HEK293 (cell line): ENCODE measurements around the gene MUTYH.

Source experiments
- ATF2 ChIP-seq: fragments of 450-650 bp; formaldehyde crosslinking; IDR thresholded peaks from 2 replicates; pipeline ENCODE4 v1.5.1; 2016; ENCODE audit warnings: missing biosample characterization, missing genetic modification characterization, low read depth
- KLF7 ChIP-seq: fragments of 450-650 bp; formaldehyde crosslinking; IDR thresholded peaks from 2 replicates; pipeline ENCODE4 v1.5.1; 2016; ENCODE audit warnings: missing biosample characterization, missing genetic modification characterization, borderline replicate concordance
- MEIS1 ChIP-seq: sonication (generic); formaldehyde crosslinking; IDR thresholded peaks from 2 replicates; pipeline ENCODE4 v1.8.1; 2022; ENCODE audit warnings: missing genetic modification reagents, mild to moderate bottlenecking, borderline replicate concordance
- PRDM6 ChIP-seq: fragments of 450-650 bp; formaldehyde crosslinking; IDR thresholded peaks from 2 replicates; pipeline ENCODE4 v1.5.1; 2017; ENCODE audit warnings: missing biosample characterization, missing genetic modification characterization
- REST ChIP-seq: fragments of 450-650 bp; formaldehyde crosslinking; IDR thresholded peaks from 2 replicates; pipeline ENCODE4 v1.5.1; 2016; ENCODE audit warnings: missing biosample characterization, missing genetic modification characterization
- SCRT1 ChIP-seq: fragments of 450-650 bp; formaldehyde crosslinking; IDR thresholded peaks from 2 replicates; pipeline ENCODE4 v1.5.1; 2016; ENCODE audit warnings: missing biosample characterization, missing genetic modification characterization, borderline replicate concordance
- SP3 ChIP-seq: fragments of 450-650 bp; formaldehyde crosslinking; IDR thresholded peaks from 2 replicates; pipeline ENCODE4 v1.5.1; 2016; ENCODE audit warnings: missing biosample characterization, missing genetic modification characterization
- ZBTB1 ChIP-seq: fragments of 450-650 bp; formaldehyde crosslinking; IDR thresholded peaks from 2 replicates; pipeline ENCODE4 v1.5.1; 2016; ENCODE audit warnings: missing biosample characterization, missing genetic modification characterization
- ZBTB7A ChIP-seq: fragments of 450-650 bp; formaldehyde crosslinking; IDR thresholded peaks from 2 replicates; pipeline ENCODE4 v1.5.1; 2016; ENCODE audit warnings: low read depth, missing biosample characterization, missing genetic modification characterization
- ZBTB8A ChIP-seq: fragments of 450-650 bp; formaldehyde crosslinking; IDR thresholded peaks from 2 replicates; pipeline ENCODE4 v1.5.1; 2016; ENCODE audit warnings: missing biosample characterization, missing genetic modification characterization
- ZNF121 ChIP-seq: fragments of 450-650 bp; formaldehyde crosslinking; IDR thresholded peaks from 2 replicates; pipeline ENCODE4 v1.5.1; 2016; ENCODE audit warnings: missing biosample characterization, missing genetic modification characterization
- ZNF148 ChIP-seq: fragments of 450-650 bp; formaldehyde crosslinking; IDR thresholded peaks from 2 replicates; pipeline ENCODE4 v1.5.0; 2017; ENCODE audit warnings: missing biosample characterization, missing genetic modification characterization, borderline replicate concordance
- ZNF202 ChIP-seq: fragments of 450-650 bp; formaldehyde crosslinking; IDR thresholded peaks from 2 replicates; pipeline ENCODE4 v1.5.1; 2016; ENCODE audit warnings: missing biosample characterization, missing genetic modification characterization, borderline replicate concordance
- ZNF248 ChIP-seq: fragments of 450-650 bp; formaldehyde crosslinking; IDR thresholded peaks from 2 replicates; pipeline ENCODE4 v1.5.1; 2017; ENCODE audit warnings: missing biosample characterization, missing genetic modification characterization
- ZNF274 ChIP-seq, 2 experiments: fragments of 200-500 bp in 1 of 2; fragments of 450-650 bp in 1 of 2; sonication (Bioruptor generic) in 1 of 2; formaldehyde crosslinking in 1 of 2; IDR thresholded peaks; 2 replicates each; pipeline versions ENCODE4 v1.5.1 to v1.6.1; 2014 to 2016; ENCODE audit warnings: borderline replicate concordance in 1 of 2, inconsistent platforms in 1 of 2, low read length in 1 of 2, missing biosample characterization in 1 of 2, missing genetic modification characterization in 1 of 2
- ZNF280C ChIP-seq: fragments of 450-650 bp; formaldehyde crosslinking; IDR thresholded peaks from 2 replicates; pipeline ENCODE4 v1.5.1; 2016; ENCODE audit warnings: missing biosample characterization, missing genetic modification characterization
- ZNF302 ChIP-seq: fragments of 450-650 bp; formaldehyde crosslinking; IDR thresholded peaks from 2 replicates; pipeline ENCODE4 v1.5.1; 2016; ENCODE audit warnings: missing biosample characterization, missing genetic modification characterization, low read depth
- ZNF416 ChIP-seq: fragments of 450-650 bp; formaldehyde crosslinking; IDR thresholded peaks from 2 replicates; pipeline ENCODE4 v1.5.1; 2016; ENCODE audit warnings: missing biosample characterization, missing genetic modification characterization
- ZNF48 ChIP-seq: fragments of 450-650 bp; formaldehyde crosslinking; IDR thresholded peaks from 2 replicates; pipeline ENCODE4 v1.5.1; 2016; ENCODE audit warnings: missing biosample characterization, missing genetic modification characterization
- ZNF488 ChIP-seq: fragments of 450-650 bp; formaldehyde crosslinking; IDR thresholded peaks from 2 replicates; pipeline ENCODE4 v1.5.1; 2016; ENCODE audit warnings: missing biosample characterization, missing genetic modification characterization
- ZNF510 ChIP-seq: fragments of 450-650 bp; formaldehyde crosslinking; IDR thresholded peaks from 2 replicates; pipeline ENCODE4 v1.5.1; 2018; ENCODE audit warnings: mild to moderate bottlenecking, missing genetic modification characterization, missing biosample characterization; ENCODE audit not compliant: insufficient replicate concordance
- ZNF544 ChIP-seq: fragments of 450-650 bp; formaldehyde crosslinking; IDR thresholded peaks from 2 replicates; pipeline ENCODE4 v1.5.0; 2017; ENCODE audit warnings: missing biosample characterization, missing genetic modification characterization
- ZNF600 ChIP-seq: fragments of 450-650 bp; formaldehyde crosslinking; IDR thresholded peaks from 2 replicates; pipeline ENCODE4 v1.5.1; 2016; ENCODE audit warnings: missing biosample characterization, missing genetic modification characterization
- ZNF629 ChIP-seq: fragments of 450-650 bp; formaldehyde crosslinking; IDR thresholded peaks from 2 replicates; pipeline ENCODE4 v1.5.1; 2017; ENCODE audit warnings: missing biosample characterization, missing genetic modification characterization
- ZNF660 ChIP-seq: fragments of 450-650 bp; IDR thresholded peaks from 2 replicates; pipeline ENCODE4 v1.5.1; 2018; ENCODE audit warnings: missing biosample characterization, mild to moderate bottlenecking, missing genetic modification characterization
- ZNF701 ChIP-seq: fragments of 450-650 bp; formaldehyde crosslinking; IDR thresholded peaks from 2 replicates; pipeline ENCODE4 v1.5.1; 2016; ENCODE audit warnings: missing biosample characterization, missing genetic modification characterization
- ZSCAN23 ChIP-seq: fragments of 450-650 bp; formaldehyde crosslinking; IDR thresholded peaks from 2 replicates; pipeline ENCODE4 v1.5.1; 2016; ENCODE audit warnings: missing biosample characterization, missing genetic modification characterization

MUTYH gene

GRCh38 chr1:45303520-45304310 is 36.5 kb downstream of the MUTYH start (continued):
- TF ChIP-seq ZNF510 (tag by site-specific recombination) (no peak), ZNF488 (tag by site-specific recombination) (no peak; the same call in 1 of the 2 replicates), ZNF600 (tag by site-specific recombination) (peak; percentile 49), ZSCAN23 (tag by site-specific recombination) (peak; percentile 84; the same call in 1 of the 2 replicates), ZNF274 (IDR thresholded peaks at IDR 0.05; ENCODE audit: low read length) (no peak), ZNF274 (tag by site-specific recombination; IDR thresholded peaks at IDR 0.05; ENCODE audit: borderline replicate concordance) (no peak), ZNF701 (no peak), ATF2 (tag by site-specific recombination) (peak; percentile 84), ZNF248 (no peak), ZBTB7A (tag by site-specific recombination) (peak; percentile 89), ZNF202 (tag by site-specific recombination) (no peak), ZNF416 (tag by site-specific recombination) (no peak), REST (tag by site-specific recombination) (no peak; the same call in 1 of the 2 replicates), ZBTB1 (tag by site-specific recombination) (peak; percentile 28; the same call in 1 of the 2 replicates), ZNF660 (tag by site-specific recombination) (peak; percentile 88), ZNF148 (no peak), SCRT1 (tag by site-specific recombination) (no peak), SP3 (peak; percentile 97), ZNF280C (tag by site-specific recombination) (no peak), MEIS1 (no peak), ZNF48 (tag by site-specific recombination) (no peak), ZNF302 (tag by site-specific recombination) (no peak), ZBTB8A (peak; percentile 97), ZNF121 (no peak), PRDM6 (tag by site-specific recombination) (no peak), ZNF629 (tag by site-specific recombination) (peak; percentile 87), KLF7 (peak; percentile 97), ZNF544 (no peak)
